Inferior parietal cortex (tissue), 1 donor: ENCODE results near the gene IFFO2.

Experiments used
- DNase-seq: peaks from one replicate; pipeline ENCODE4 v3.0.0-alpha.2; 2016; ENCODE audit errors: extremely low spot score

IFFO2 gene

GRCh38 chr1:18972531-18972930 lies 16.1 kb upstream of the IFFO2 start:
- no peak for DNase-seq

- no peak for DNase-seq
Measured at GRCh38 chr1:18970762-18971161, 14.3 kb upstream of the IFFO2 start.

GRCh38 chr1:18970358-18970757 lies 13.9 kb upstream of the IFFO2 start:
- no peak for DNase-seq

GRCh38 chr1:18967066-18967690 lies 10.7 kb upstream of the IFFO2 start:
- DNase-seq = no peak

- no peak for DNase-seq
Measured at GRCh38 chr1:18965206-18966173, 9.0 kb upstream of the IFFO2 start.

- DNase-seq = no peak
Measured at GRCh38 chr1:18963968-18964367, 7.5 kb upstream of the IFFO2 start.

- no peak for DNase-seq
Measured at GRCh38 chr1:18962855-18963737, 6.6 kb upstream of the IFFO2 start.

GRCh38 chr1:18962121-18962721 lies 5.7 kb upstream of the IFFO2 start:
- DNase-seq = no peak

GRCh38 chr1:18960821-18961220 lies 4.3 kb upstream of the IFFO2 start:
- no peak for DNase-seq

- no peak for DNase-seq
Measured at GRCh38 chr1:18960409-18960808, 3.9 kb upstream of the IFFO2 start.

- no peak for DNase-seq
Measured at GRCh38 chr1:18959591-18959990, 3.1 kb upstream of the IFFO2 start.

- no peak for DNase-seq
Measured at GRCh38 chr1:18957532-18958300, 1.2 kb upstream of the IFFO2 start.

- DNase-seq = no peak
Measured at GRCh38 chr1:18957136-18957521, 653 bp upstream of the IFFO2 start.

- no peak for DNase-seq
Measured at GRCh38 chr1:18955441-18956192, 859 bp downstream of the IFFO2 start.

GRCh38 chr1:18955131-18955440 lies 1.4 kb downstream of the IFFO2 start:
- no peak for DNase-seq

- DNase-seq = no peak
Measured at GRCh38 chr1:18954270-18955071, 2.0 kb downstream of the IFFO2 start.

GRCh38 chr1:18953731-18954231 lies 2.7 kb downstream of the IFFO2 start:
- no peak for DNase-seq

GRCh38 chr1:18951818-18952391 lies 4.6 kb downstream of the IFFO2 start:
- no peak for DNase-seq

- DNase-seq = no peak
Measured at GRCh38 chr1:18951416-18951815, 5.1 kb downstream of the IFFO2 start.
